GM19452 (cell line): ENCODE measurements around the gene TMEM247.

Experiments
- ATAC-seq: cut with Tn5 transposase; IDR thresholded peaks from one replicate; pipeline ENCODE4 v1.9.1; 2021; ENCODE audit not compliant: unreplicated experiment

The TMEM247 gene

DNA sequence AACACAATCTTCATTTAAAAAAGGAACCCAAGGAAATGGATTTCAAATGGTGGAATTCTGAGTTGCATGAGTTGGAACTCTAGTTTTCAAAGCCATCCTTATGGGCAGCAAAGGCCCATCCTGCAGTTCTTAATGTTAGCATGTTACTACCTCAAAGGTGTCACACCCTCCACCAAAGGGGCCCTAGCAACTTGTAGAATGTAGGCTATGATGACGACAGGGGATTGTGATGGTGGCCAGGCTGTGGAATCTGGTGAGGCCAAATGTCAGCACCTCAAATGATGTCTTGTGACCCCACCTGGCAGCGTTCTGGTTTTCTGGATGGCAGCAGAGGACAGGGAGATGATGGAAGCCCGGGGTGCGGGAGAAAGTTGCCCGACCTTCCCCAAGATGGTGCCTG lies at the start of gene TMEM247:
Gene TMEM247 (plus strand): TSS at position 301 of the 400 bp plus-strand sequence.
- no peak for ATAC-seq

DNA sequence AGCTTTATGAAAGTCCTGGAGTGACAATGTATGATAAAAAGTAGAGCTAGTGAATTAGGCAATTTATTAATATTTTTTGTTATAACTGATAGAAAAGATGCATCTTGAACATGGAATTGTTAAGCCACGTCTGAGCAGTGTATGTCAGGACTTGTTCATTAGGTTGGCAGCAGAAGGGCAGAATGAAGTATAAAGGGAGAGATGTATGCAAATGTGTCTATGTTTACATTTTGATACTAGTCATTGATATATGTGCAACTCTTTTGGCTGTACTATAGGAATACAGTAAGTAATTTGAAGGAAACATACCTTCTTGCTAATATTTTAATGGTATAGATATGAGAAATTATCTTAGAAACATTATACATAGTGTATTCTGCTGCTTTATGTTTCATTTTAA lies 49.0 kb upstream of the TMEM247 start:
- no peak for ATAC-seq

DNA sequence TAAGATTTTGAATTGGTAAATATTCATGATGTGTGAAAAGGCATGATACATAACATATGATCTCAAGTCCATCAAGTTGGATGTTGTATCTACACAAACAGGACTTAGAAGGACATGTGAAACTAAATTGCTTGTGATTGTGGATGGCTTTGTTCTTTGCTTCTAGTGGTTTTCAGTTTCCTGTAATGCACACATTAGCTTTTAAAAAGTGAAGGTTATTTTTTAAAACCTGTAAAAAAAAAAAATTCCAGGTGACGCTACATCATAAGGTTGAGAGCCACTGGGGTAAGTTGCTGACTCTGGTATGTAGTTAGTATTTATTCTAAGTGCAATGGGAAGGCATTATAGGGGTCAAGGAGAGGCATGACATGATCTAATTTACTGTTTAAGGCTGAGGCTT lies 48.4 kb upstream of the TMEM247 start:
- ATAC-seq: no peak

DNA sequence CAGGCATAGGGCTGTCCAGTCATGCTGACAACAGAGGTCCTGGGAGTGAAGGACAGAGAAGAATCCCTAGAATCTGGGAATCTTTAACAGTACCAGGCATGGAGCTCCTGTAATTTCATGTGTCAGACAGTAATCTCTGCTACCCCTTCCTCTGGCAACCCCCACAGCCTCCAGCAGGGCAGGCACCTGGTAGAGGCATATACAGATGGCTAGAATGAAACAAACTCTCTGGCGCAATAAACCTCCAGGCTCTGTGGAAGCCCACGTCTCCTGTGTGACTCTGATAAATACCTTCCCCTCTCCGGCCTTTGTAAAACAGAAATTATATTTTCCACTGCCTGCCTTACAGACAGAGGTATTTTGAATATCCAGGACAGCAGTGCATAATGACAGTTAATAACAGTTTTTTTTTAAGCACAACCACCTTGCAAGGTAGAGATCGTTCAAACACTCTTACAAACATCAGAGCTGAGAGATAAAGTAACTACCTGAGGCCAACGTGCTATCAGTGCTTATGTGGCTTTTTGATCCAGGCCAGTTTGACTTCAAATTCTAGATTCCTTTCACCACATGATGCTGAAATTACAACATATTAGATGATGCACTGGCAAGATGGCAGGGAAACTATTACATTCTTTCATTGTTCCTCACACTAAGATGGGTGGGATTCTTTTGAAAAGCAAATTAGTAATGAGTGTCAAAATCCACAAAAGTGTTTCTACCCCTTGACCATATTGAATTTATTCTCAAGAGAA lies 47.7 kb upstream of the TMEM247 start:
- ATAC-seq: no peak

DNA sequence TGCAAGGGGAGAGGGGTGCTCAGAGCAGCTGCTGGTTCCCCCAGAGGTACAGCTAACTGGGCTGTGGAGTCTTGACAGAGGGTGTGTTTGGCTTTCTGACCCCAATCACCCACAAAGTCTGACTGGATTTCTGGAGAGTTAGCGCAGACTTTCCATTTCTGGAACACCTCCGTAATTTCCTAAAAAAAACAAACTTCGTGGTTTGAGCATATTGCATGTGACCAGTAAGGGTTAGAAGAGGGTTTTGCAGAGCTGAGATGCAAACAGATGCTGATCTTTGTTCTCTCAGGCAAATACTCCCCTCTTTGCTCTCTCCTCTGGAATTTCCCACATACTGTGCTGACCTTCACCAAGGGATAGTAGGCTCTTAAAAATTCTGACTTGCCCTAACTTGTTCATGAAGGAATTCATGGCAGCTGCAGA lies 44.5 kb upstream of the TMEM247 start:
- no peak for ATAC-seq

DNA sequence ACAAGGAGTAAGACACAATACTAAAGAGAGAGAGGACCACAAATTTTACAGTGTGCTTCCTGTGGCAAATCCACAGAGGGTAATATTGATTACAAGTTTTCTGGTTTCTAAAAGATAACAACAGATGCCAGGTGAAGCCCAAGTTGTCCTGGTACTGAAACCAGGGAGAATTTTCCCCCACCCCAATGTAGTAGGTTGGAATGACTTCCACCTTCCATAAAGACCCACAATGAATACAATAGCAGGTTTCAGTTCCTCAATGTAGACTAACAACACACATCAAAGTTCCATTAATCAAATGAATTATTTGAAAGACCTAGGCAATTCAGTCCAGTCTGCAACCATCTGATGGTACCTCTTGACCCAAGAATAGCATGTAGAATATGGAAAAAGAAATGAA lies 44.0 kb upstream of the TMEM247 start:
- ATAC-seq: no peak

DNA sequence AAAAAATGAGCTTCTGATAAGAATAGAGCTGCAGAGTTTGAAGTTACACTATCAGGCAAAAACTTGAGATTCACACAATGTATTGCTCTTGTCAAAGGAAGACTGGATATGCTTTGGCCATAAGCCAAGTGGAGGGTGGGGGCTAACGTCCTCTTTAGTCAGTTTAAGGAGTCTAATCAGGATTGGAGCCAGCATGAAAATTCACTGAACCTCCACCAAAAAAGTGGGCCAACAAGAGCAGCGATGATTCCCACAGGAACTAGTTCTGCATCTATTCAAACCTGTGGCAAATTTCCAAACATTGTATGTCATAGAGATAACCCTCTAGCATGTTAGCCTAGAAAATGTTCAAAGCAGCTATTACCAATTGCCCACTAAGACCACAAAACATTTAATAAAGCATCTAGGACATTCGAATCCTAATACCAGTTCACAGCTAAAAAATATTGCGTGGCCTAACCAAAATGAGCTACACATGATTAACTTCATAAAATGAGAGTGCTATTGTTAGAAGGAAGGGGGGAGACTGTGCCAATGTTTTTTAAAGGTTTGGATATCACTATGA lies 43.5 kb upstream of the TMEM247 start:
- no peak for ATAC-seq

DNA sequence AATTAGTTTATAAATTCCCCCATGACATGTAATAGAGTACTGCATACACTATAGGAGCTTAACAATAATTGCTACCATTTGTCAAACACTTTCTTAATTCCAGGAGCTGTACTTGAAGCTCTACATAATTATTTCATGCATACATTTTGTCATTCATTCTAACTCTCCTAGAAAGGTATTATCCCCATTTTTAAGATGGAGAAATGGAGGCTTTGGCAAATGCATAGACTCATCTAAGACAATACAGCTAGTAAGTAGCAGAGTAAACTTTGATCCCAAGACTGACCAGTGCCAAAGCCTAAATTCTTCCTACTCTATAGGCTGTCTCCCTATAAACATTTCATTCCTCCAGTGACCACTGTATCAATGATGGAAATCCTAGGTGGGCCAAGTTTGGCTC lies 42.6 kb upstream of the TMEM247 start:
- no peak for ATAC-seq

DNA sequence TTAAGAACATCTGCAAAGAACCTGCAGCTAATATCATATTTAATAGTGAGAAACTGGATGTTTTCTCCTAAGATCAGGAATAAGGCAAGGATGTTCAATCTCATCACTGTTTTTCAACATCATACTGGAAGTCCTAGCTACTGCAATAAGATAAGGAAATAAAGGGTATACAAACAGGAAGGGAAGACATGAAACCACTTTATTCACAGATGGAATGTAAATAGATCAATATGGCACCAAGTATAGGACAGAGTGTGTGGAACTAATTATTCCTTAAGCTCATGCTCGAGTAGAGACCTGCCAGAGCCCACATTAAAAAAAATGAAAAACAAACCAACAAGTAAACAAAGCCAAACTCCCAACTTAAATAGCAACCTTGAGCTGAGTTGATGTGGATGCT lies 41.3 kb upstream of the TMEM247 start:
- no peak for ATAC-seq

- no peak for ATAC-seq
These were observed 40.6 kb upstream of the TMEM247 start for GRCh38 chr2:46438794-46439193.

GRCh38 chr2:46439582-46439981 lies 39.8 kb upstream of the TMEM247 start:
- no peak for ATAC-seq

DNA sequence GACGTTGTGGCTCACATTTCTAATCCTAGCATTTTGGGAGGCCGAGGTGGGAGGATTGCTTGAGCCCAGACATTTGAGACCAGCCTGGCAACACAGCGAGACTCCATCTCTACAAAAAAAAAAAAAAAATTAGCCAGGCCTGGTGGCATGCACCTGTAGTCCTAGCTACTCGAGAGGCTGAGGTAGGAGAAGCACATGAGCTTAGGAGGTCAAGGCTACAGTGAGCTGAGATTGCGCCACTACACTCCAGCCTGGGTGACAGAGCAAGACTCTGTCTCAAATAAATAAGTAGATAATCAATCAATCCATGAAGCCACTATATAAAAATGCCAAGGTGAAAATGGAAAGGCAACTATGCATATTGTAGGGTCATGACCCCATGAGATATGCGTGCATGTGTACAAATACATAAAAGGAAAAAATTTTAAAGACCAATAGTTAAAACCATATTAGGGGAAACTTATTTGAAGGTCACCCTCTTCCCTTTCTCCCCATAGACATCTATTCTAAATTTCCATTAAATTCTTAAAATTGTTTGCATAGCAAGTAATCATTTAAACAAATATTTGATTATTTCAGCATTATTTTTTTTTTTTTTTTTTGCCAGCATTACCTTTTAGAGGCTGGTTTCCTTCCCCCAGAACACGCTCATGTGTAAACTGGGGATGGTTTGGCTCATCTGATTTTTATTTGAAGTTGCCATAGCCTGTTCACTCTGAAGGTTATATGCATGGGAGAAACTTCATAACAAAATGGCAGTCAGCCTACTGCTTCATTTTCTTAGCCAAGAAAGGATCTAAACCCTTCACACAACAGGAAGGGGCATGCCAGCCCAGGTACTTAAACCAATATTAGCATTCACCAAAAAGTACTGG lies 37.3 kb upstream of the TMEM247 start:
- ATAC-seq: no peak

- ATAC-seq: no peak
These were observed 34.6 kb upstream of the TMEM247 start for GRCh38 chr2:46444732-46445131.

DNA sequence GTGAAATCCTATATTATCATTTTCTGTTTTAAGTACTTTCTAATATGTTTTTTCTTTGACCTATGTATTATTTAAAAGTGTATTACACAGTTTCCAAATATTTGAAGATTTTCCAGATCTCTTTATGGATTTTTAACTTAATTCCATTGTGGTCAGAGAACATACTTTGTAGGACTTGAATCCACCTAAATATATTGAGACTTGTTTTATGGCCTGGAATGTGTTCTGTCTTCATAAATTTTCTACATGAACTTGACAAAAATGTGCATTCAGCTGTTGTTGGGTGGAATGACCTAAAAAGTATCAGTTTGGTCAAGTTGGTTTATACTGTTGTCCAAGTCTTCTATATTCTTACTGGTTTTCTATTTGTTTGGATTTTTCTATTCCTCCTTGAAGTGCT lies 33.8 kb upstream of the TMEM247 start:
- ATAC-seq: no peak

DNA sequence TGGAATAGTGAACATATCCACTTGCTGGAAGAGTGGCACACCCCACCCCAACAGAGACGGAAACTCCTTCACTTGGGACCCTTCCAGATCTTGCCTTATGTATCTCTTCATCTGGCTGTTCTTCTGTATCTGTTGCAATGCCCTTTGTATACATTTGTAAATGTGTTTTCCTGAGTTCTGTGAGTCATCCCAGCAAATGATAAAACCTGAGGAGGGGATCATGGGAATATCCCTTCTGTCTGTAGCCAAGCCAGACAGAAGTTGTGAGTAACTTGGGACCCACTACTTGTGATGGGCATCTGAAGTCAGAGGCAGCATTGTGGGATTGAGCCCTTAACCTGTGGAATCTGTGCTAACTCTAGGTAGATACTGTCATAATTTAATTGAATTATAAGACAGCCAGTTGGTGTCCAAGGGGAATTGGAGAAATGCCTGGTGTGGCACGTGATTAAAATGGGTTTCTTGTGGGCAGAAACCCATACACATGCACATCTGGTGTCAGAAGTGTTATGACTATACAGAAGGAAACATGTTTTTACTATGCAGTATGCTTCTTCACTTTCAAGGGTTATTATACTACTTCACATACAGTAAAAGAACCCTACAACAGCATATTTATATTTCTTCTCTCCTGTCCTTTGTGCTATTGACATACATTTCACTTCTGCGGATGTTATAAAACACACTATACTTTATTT lies 32.3 kb upstream of the TMEM247 start:
- ATAC-seq: no peak

DNA sequence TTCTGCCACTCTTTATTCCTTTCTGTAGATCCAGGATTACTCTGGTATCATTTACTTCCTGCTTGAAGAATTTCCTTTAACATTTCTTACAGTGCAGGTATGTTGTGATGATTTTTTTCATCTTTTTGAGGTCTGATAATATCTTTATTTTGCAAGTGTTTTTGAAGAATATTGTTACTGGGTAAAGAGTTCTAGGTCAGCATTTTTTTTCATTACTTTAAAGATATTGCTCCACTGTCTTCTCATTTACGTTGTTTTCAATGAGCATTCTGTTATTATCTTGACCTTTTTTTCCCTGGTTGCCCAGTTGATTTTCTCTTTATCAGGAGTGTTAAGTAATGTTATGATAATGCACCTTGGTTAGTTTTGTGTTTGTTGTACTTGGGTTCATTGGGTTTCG lies 31.7 kb upstream of the TMEM247 start:
- ATAC-seq: no peak

DNA sequence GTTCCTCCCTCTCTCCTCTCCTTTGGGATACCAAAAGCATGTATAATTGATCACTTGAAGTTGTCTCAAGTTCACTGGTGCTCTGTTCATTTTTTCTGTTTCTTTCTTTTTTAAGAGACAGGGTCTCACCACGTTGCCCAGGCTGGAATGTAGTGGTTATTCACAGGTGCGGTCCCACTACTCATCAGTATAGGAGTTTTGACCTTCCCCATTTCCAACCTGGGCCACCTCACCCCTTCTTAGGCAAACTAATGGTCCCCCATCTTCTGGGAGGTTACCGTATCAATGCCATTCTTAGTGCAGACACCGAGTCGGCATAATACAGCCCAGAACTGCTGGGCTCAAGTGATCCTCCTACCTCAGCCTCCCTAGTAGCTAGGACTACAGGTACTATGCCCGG lies 31.3 kb upstream of the TMEM247 start:
- ATAC-seq: no peak

DNA sequence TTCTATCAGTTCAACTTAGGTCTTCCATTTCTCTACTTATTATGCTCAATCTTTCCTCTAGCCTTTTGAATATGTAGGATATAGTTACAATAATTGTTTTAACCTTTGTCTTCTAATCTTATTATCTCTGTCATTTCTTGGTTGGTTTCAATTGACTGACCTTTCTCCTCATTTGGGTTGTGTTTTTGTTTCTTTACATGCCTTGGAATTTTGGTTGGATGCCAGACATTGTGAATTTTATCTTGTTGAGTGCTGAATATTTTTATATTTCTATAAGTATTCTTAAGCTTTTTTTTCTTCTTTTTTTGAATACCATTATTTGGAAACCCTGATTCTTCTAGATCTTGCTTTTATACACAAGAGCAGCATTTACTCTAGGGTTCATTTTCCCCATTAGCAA lies 30.7 kb upstream of the TMEM247 start:
- ATAC-seq: no peak

DNA sequence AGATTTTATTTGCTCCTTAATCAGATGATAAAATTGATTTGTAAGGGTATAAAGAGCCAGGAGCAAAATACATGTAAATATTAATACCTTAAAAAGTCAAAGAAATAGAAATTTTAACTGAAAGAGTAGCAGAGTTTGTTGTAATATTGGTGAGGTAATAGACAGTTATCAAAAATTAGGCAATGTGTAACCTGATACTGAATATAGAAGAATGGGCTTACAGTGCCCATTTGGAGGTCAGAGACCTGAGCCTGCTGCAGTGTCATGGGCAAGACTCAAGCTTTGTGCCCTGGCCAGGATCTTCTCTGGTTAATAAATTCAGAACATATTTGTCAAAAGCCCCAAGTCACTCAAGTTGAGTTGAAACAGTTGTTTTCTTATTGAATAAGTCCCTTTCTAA lies 29.7 kb upstream of the TMEM247 start:
- no peak for ATAC-seq

GRCh38 chr2:46451131-46451711 lies 28.1 kb upstream of the TMEM247 start:
- ATAC-seq: no peak

- no peak for ATAC-seq
These were observed 22.6 kb upstream of the TMEM247 start for GRCh38 chr2:46456789-46457188.
